Loucy (cell line): ENCODE results near the gene AQP4.

ENCODE experiments used
- H2AFZ ChIP-seq: fragments of 200-600 bp; sonication (generic); 2 replicates; pipeline ENCODE4 v1.6.0; 2016; ENCODE audit warnings: antibody characterized with exemption, mild to moderate bottlenecking, low read length, moderate library complexity
- H3F3A ChIP-seq: fragments of 200-600 bp; 2 replicates; pipeline ENCODE4 v1.6.0; 2016; ENCODE audit warnings: antibody characterized with exemption, low read depth, mild to moderate bottlenecking
- H3K27me3 ChIP-seq: fragments of 200-600 bp; sonication (generic); 2 replicates; pipeline ENCODE4 v1.6.1; 2014; ENCODE audit warnings: low read length, mild to moderate bottlenecking; ENCODE audit not compliant: insufficient read depth, poor library complexity, severe bottlenecking
- H3K36me3 ChIP-seq: fragments of 200-600 bp; sonication (generic); 2 replicates; pipeline ENCODE4 v1.6.1; 2016; ENCODE audit warnings: low read length; ENCODE audit not compliant: insufficient read depth
- H3K4me1 ChIP-seq: fragments of 200-600 bp; sonication (generic); 2 replicates; pipeline ENCODE4 v1.5.1; 2014; ENCODE audit warnings: low read length, mild to moderate bottlenecking; ENCODE audit not compliant: insufficient read depth, poor library complexity, severe bottlenecking
- H3K4me2 ChIP-seq: fragments of 200-600 bp; sonication (generic); 2 replicates; pipeline ENCODE4 v1.6.0; 2014; ENCODE audit warnings: antibody characterized with exemption, low read length, low read depth, mild to moderate bottlenecking; ENCODE audit not compliant: poor library complexity, severe bottlenecking
- H3K4me3 ChIP-seq: fragments of 200-600 bp; sonication (generic); 2 replicates; pipeline ENCODE4 v1.5.1; 2014; ENCODE audit warnings: low read length, mild to moderate bottlenecking, mixed read lengths; ENCODE audit not compliant: poor library complexity, severe bottlenecking
- H3K79me2 ChIP-seq: fragments of 200-600 bp; sonication (generic); 2 replicates; pipeline ENCODE4 v1.6.1; 2014; ENCODE audit warnings: low read length; ENCODE audit not compliant: insufficient read depth
- H3K9ac ChIP-seq: fragments of 200-600 bp; sonication (generic); 2 replicates; pipeline ENCODE4 v1.6.0; 2014; ENCODE audit warnings: mild to moderate bottlenecking, low read depth, low read length, moderate library complexity; ENCODE audit not compliant: poor library complexity, severe bottlenecking
- H3K9me2 ChIP-seq: fragments of 200-600 bp; sonication (generic); replicated peaks from 2 replicates; pipeline ENCODE4 v1.6.1; 2016; ENCODE audit warnings: low read depth, low read length, mixed read lengths
- H3K9me3 ChIP-seq: fragments of 200-600 bp; sonication (generic); 2 replicates; pipeline ENCODE4 v1.6.1; 2014; ENCODE audit warnings: mild to moderate bottlenecking, antibody characterized with exemption, low read length, low read depth; ENCODE audit not compliant: insufficient read depth
- H4K20me1 ChIP-seq: fragments of 200-600 bp; sonication (generic); 2 replicates; pipeline ENCODE4 v1.6.0; 2014; ENCODE audit warnings: antibody characterized with exemption, low read length, mild to moderate bottlenecking; ENCODE audit not compliant: insufficient read depth, poor library complexity, severe bottlenecking
- EZH2phosphoT487 ChIP-seq: fragments of 200-600 bp; IDR thresholded peaks from 2 replicates; pipeline ENCODE4 v1.6.1; 2018; ENCODE audit warnings: antibody characterized with exemption, mild to moderate bottlenecking, moderate library complexity, borderline replicate concordance
- TF ChIP-seq, protein P1 (sequence below): fragments of 200-600 bp; sonication (generic); conservative IDR thresholded peaks from 2 replicates; pipeline ENCODE4 v1.5.1; 2014; ENCODE audit warnings: mild to moderate bottlenecking, antibody characterized with exemption, low read length

Gene AQP4

DNA sequence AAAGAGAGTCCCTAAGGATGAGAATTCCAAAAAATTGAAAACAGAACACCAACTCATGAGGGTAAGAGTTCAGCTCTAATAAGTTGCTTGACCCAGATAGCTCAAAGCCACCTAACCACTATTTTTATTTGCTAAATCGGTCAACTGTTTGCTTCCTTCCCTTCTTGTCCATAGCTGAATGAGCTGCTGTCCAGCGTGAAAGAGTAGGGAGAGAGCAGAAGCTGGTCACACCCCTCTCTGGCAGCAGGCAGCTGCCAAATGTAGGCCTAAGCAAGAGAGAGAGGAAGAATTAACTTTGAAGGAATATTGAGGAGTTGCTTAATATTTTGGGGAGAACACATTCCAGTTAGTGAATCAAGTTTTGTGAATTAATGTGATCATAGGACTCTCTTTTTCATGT is 25.9 kb downstream of the AQP4 start:
- H3K36me3 ChIP-seq: no peaks in the 10 kb centered on the region
- H3K9ac ChIP-seq: no peak overlapping the region
- no peaks in the 10 kb centered on the region for H3K9me2 ChIP-seq
- TF ChIP-seq, protein P1, sequence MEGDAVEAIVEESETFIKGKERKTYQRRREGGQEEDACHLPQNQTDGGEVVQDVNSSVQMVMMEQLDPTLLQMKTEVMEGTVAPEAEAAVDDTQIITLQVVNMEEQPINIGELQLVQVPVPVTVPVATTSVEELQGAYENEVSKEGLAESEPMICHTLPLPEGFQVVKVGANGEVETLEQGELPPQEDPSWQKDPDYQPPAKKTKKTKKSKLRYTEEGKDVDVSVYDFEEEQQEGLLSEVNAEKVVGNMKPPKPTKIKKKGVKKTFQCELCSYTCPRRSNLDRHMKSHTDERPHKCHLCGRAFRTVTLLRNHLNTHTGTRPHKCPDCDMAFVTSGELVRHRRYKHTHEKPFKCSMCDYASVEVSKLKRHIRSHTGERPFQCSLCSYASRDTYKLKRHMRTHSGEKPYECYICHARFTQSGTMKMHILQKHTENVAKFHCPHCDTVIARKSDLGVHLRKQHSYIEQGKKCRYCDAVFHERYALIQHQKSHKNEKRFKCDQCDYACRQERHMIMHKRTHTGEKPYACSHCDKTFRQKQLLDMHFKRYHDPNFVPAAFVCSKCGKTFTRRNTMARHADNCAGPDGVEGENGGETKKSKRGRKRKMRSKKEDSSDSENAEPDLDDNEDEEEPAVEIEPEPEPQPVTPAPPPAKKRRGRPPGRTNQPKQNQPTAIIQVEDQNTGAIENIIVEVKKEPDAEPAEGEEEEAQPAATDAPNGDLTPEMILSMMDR: no peak
- no peak for TF ChIP-seq EZH2phosphoT487
- H3K9me3 ChIP-seq: no peaks in the 10 kb centered on the region
- H2AFZ ChIP-seq: no peak overlapping the region
- H3K27me3 ChIP-seq: no peaks in the 10 kb centered on the region
- no peaks in the 10 kb centered on the region for H3K4me1 ChIP-seq
- no peak overlapping the region for H3K4me3 ChIP-seq
- no peaks in the 10 kb centered on the region for H4K20me1 ChIP-seq
- H3F3A ChIP-seq: no peaks in the 10 kb centered on the region
- no peaks in the 10 kb centered on the region for H3K79me2 ChIP-seq
- H3K4me2 ChIP-seq: no peak overlapping the region

DNA sequence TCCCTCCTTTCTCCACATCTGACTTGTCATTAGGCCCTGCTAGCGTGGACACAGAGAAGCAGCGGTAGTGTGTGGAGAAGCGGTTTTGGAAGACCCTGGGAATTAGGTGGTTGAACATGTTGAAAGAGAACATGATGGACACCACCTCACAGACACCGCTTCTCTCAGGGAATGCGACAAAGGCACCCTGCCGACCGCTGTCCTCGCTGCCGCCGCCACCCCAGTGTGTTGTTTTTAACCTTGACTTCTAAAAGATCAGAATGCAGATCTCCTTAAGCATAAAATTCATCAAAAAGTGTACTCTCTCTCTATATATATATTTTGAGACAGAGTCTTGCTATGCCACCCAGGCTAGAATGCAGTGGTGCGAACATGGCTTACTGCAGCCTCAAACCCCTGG is 33.2 kb downstream of the AQP4 start:
- Histone ChIP-seq H3K9me2 (no peaks in the 10 kb centered on the region), H3K4me1 (no peaks in the 10 kb centered on the region), H3K79me2 (no peaks in the 10 kb centered on the region), H3K4me2 (no peak overlapping the region), H3K27me3 (no peaks in the 10 kb centered on the region), H3K9ac (no peak overlapping the region), H4K20me1 (no peaks in the 10 kb centered on the region), H2AFZ (no peak overlapping the region), H3K36me3 (no peaks in the 10 kb centered on the region), H3K4me3 (no peak overlapping the region), H3F3A (no peaks in the 10 kb centered on the region), H3K9me3 (no peaks in the 10 kb centered on the region)
- TF ChIP-seq, protein P1: no peak
- TF ChIP-seq EZH2phosphoT487: no peak

DNA sequence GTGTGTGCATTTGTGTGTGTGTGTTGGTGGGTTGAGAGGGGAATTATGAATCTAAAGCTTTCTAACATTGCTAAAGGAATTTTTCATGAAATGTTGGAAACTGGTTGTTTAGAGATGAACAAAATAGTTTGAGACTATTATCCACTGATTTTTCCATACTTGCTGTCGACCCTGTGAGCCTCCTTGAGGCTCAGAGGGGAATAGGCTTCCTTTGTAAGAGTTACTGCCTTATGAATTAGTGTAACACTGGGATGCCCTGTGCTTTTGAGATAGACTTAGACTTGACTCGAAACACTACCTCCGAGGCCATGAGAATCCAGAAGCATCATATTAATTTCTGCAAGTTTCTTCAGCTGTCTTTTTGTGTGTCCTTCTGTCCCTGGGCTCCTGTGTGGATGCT is 37.9 kb downstream of the AQP4 start:
- Histone ChIP-seq H3K4me3 (no peak overlapping the region), H2AFZ (no peak overlapping the region), H3K9ac (no peak overlapping the region), H3K36me3 (no peaks in the 10 kb centered on the region), H3K27me3 (no peaks in the 10 kb centered on the region), H4K20me1 (no peaks in the 10 kb centered on the region), H3K4me2 (no peak overlapping the region), H3K9me2 (no peaks in the 10 kb centered on the region), H3K9me3 (no peaks in the 10 kb centered on the region), H3F3A (no peaks in the 10 kb centered on the region), H3K79me2 (no peaks in the 10 kb centered on the region), H3K4me1 (no peaks in the 10 kb centered on the region)
- TF ChIP-seq, protein P1: no peak
- no peak for TF ChIP-seq EZH2phosphoT487
